Mesenteric fat pad (tissue), 1 donor: ENCODE measurements around the gene NDC1. TPM values are rescaled to one million over a fixed set of nuclear protein-coding genes. Genes with fewer than 3 reads are reported as not detected.
"Not testable (repeated sequence)": the region's sequence is repeated elsewhere in the genome, so short reads cannot be mapped to it uniquely, and the experiment has no call there.

Experiments used
- DNase-seq: peaks from one replicate; pipeline ENCODE4 v3.0.0-alpha.2; 2020; ENCODE audit warnings: low spot score
- total RNA-seq: library from RNA; stranded (reverse); fragmentation: NEBNext Ultra II Directional; extraction: Animal tissue kit (Norgen Biotek cat#: 25700); gene quantifications from one replicate; pipeline ENCODE4 v1.2.1, GENCODE V29; 2021
- donor health status: DM: yes; HTN: yes; CAD: no.

The NDC1 gene
- total RNA-seq, 1 donor from 2014 or later, result 7.9 TPM

DNA sequence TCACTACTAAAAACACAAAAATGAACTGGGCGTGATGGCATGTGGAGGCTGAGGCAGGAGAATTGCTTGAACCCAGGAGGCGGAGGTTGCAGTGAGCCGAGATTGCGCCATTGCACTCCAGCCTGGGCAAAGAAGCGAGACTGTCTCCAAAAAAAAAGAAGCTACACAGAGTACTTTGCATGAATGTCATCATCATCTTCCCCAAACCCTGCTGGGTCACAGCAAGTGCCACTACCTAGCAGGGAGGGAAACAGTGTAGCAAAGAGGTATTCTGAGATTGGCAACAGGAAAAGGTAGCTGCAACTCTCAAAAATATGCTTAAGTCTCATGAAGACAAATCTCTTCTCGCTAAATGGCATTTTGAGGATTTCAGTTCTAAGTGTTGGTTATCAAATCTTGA is 12.8 kb downstream of the NDC1 start:
- no peak for DNase-seq

DNA sequence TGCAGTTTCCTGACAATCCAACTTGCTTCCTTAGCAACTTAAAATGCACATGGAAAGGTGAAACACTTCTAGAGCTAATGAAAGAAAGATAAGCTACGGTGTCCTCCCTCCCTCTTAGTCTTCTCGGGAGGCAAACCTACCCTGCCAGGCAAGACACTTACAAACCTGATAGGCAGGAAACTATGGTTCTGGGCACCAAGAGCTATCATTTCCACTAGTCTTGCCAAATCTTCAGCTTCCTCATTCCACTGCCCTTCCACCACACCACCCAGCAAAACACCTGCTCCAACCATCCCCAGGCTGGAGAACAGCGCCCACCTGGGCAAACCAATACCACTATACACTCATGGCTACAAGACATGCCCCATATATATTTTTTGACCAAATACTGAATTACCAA is 15.2 kb downstream of the NDC1 start:
- DNase-seq, result no peak

DNA sequence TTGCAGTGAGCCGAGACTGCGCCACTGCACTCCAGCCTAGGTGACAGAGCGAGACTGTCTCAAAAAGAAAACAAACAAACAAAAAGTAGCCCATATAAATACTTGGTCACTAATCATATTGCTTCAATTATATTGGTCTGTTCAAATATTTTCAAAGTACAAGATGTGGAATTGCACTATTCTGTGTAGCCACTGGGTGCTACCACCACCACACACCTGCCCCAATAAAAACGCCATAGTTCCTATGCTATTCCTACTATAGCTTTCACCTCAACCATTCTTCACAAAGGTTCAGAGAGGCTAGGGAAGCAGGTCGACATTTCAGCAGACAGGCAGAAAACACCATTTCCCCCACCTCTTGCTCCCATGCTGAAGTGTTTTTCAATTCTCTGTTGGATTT is 16.7 kb downstream of the NDC1 start:
- no peak for DNase-seq

DNA sequence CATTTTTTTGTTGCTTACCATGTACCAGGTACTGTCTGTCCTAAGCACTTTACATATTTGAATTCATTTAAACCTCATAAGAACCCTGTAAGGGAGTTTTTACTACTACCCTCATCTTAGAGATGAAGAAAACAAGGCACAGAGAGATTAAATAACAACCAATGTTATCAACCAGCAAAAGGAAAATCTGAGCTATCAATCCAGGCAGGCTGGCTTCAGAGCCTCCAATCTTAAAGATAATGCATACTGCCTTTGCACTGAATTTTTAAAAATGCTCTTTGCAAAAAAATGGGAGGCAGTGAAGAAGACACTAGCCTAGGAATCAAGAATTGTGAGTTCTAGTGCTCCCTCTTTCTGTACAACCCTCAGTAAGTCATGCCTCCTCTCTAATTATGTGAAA is 18.7 kb downstream of the NDC1 start:
- DNase-seq, result no peak

DNA sequence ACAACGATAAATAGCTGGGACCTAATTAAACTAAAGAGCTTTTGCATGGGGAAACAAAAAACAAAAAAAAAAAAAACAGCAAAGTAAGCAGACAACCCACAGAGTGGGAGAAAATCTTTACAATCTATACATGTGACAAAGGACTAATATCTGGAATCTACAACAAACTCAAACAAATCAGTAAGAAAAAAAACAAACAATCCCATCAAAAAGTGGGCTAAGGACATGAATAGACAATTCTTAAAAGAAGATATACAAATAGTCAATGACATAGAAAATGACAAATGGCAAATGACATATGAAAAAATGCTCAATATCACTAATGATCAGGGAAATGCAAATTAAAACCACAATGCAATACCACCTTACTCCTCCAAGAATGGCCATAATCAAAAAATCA is 21.5 kb downstream of the NDC1 start:
- not testable (repeated sequence) for DNase-seq

DNA sequence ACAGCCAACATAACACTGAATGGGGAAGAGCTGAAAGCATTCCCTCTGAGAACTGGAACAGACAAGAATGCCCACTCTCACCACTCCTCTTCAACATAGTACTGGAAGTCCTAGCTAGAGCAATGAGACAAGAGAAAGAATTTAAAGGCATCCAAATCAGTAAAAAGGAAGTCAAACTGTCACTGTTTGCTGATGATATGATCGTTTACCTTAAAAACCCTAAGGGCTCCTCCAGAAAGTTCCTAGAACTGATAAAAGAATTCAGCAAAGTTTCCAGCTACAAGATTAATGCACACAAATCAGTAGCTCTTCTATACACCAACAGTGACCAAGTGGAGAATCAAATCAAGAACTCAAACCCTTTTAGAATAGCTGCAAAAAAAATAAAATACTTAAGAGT is 22.6 kb downstream of the NDC1 start:
- not testable (repeated sequence) for DNase-seq

DNA sequence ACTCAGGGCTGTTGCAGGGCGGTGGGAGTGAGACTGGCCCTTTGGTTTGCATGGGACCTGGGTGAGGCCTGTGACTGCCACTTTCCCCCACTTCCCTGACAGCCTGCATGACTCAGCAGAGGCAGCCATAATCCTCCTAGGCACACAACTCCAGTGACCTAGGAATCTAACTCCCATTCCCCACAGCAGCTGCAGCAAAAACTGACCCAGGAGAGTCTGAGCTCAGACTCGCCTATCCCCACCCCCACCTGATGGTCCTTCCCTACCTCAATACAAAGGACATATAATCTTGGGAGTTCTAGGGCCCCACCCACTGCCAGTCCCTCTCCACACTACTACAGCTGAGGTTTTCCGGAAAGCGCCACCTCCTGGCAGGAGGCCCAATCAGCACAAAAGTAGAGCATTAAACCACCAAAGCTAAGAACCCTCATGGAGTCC is 26.7 kb downstream of the NDC1 start:
- no peak for DNase-seq

DNA sequence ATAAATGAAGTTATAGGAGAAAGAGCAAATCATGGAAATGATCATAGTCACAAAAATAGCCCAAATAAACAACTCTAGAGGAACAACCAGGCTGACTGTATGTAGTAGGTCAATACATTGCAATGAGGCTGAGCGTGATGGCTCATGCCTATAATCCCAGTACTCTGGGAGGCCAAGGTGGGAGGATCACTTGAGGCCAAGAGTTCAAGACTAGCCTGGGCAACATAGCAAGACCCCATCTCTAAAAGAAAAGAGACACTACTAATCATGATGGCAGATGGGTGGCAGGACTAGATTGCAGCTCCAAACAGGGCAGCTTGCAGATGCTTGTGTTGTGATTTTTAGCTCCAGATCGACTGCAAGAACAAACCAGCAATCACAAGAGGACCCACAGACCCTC is 27.6 kb downstream of the NDC1 start:
- no peak for DNase-seq

DNA sequence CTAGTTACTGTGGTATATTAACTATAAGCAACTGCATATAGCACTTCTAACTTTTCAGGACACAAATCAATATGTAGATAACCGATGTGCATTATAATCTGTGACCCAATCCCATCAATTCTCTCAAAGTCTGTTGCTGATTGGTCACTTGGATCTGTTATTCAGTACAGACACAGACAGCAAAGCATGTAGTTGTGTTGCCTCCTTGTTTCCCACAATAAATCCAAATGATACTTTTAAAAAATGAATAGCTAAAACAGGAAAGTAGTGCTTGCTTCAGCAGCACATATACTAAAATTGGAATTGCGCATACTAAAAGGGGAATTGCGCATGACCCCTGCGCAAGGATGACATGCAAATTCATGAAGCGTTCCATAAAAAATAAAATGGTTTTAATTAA is 28.1 kb downstream of the NDC1 start:
- no peak for DNase-seq

DNA sequence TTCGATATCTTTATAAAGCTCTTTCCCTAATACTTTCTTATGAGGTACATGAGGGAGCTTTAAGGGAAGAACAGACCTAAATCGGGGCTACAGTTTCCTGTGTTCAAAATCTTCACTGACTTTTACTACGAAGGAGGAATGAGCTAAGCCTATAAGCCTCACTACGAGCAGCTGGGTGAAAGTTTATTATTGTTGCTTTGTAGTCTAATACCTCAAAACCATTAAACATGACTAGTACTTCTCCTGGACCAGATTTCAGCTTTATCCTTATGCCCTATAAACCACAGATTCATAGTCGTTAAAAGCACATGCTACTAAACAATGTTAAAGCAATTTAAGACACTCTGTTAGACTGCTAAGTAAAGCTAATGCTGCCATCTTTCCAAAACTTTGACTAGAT is 30.2 kb downstream of the NDC1 start:
- DNase-seq, result no peak

DNA sequence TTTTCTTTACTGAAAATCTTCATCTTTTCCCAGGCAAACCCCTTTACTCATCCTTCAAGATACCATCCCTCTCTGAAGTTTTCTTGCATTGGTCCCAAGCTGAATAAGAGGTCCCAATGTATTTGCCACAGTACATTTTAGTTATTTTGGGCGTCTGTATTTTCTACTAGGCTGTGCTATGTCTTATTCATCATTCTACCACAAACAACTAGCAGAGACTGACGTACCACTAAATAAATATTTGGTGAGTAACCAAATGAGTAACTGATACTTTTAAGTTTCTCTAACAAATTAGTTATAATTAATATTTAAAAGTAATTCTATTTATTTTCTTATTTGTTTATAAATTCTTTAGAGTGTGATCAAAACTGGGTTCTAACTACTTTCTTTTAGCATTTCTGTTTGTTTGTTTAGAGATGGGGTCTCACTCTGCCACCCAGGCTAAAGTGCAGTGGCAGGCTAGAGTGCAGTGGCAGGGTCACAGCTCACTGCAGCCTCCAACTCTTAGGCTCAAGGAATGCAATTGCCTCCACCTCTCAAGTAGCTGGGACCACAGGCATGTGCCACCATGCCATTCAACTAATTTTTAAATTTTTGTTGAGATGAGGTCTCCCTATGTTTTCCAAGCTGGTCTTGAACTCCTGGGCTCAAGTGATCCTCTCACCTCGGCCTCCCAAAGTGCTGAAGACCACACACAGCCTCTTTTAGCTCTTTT is 33.1 kb downstream of the NDC1 start:
- no peak for DNase-seq

DNA sequence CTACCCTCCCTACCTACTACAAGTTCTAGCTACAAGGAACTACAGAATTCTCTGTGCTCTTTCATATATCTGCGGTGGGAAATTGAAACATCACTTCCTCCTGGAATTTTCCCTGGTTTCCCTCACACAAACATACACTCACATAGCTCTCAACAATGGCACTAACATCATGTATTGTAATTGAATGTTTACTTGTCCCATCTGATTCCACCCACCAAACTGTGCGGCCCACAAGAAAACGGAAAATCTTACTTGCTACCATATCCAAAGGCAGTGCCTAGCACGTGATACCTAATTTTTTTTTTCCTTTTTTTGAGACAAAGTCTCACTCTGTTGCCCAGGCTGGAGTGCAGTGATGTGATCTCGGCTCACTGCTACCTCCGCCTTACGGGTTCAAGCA is 33.9 kb downstream of the NDC1 start:
- DNase-seq, result no peak

DNA sequence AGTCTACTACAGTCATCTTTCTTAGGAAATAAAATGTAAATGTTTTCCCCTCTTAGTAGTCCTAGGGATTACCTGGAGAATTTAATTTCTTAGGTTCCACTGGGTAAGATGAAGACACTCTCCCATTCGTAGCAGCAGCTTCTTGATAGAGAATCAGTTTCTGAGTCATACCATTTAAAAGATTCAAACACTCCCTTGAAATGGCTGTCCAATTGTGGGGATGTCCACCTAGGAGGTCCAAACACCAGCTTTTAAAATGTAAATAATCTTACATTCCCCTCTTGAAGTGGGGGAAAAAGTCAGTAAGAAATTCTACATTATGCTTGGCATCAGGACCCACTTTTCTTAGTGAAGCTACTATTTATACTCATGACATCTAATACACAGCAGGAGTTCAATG is 37.5 kb downstream of the NDC1 start:
- DNase-seq, result no peak

DNA sequence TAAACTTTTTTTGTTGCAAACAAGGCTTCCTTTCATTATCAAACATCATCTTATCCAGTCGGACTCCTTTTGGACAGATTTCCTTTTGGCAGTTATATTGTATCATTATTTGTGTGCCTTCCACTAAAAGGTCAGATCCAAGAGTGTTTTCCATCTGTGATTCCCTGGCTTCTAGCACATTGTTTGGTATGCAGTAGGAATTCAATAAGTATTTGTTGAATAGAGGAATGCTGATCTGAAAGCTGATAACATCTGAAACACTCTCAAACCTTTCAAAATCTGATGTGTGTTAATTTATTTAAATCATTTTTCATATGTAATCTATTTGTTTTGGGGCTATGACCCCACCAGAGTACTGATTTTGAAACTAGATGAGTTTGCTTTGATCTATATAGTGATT is 39.0 kb downstream of the NDC1 start:
- no peak for DNase-seq

DNA sequence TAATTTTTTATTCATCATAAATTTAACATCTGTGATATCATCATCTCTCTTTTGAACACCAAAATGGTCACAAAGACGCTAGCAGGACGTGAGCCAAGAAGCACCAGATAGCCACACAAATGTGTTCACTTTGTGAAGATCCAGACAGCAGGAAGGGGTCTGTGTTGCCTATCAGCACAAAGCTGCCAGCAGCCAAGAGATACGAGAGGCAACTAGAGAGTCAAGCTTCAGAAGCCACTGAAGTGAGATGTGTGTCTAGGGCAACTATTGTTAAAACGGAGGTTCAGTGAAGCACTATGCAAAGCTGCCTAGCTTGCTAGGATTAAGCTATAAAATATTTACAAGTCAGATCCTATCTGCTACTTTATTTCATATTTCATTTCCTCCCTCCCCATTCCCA is 45.3 kb downstream of the NDC1 start:
- no peak for DNase-seq

DNA sequence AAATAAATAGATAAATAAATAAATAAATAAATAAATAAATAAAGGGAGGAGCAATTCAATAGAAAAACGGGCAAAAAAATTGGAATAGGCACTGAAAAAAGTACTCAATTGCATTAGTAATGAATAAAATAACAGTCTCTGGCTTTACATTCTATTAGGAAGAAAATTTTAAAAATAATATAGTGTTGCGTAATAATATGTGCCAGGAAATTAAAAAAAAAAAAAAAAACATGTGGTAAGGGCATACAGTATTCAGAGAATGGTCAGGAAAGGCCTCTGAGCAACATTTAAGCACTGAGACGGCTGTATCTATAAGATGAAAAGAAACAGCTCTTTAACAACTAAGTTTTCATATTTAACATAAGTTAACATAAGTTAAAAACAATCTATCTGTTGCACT is 50.4 kb downstream of the NDC1 start:
- no peak for DNase-seq

DNA sequence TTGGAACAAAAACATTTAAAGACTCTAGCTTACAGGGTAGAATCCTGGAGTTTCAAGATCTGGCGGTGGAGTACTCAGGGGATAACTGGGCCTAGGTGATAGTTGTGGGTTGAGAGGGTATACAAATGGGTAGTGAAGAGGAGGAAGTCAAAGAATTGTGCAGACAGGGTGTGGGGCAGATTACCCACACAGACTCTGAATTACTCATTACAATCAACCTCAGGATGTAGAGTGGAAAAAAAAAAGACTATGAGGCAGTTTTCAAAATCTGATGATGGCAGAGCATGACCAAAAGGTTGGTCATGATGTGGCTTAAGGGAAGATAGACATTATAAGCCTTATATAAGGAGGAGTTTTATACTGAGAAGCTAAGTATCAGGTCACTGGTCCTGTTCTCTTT is 55.0 kb downstream of the NDC1 start:
- DNase-seq, result no peak

DNA sequence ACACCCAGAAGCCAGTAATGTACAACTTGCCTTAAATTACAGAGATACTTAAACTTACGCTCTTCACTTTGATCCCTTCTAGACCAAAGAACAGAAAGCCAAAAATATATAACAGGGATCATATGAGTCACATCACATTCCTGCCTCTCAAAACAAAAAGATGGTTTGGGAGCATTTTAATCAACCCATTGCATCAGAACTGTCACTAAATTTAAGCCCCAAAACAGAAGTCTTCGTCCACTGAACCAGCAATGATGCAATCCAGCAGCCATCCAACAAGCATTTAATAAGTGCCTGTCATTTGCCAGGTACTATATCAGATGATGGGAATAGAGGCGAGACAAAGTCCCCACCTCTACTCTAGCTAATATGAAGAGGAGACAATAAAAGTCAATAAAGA is 56.4 kb downstream of the NDC1 start:
- DNase-seq, result no peak

DNA sequence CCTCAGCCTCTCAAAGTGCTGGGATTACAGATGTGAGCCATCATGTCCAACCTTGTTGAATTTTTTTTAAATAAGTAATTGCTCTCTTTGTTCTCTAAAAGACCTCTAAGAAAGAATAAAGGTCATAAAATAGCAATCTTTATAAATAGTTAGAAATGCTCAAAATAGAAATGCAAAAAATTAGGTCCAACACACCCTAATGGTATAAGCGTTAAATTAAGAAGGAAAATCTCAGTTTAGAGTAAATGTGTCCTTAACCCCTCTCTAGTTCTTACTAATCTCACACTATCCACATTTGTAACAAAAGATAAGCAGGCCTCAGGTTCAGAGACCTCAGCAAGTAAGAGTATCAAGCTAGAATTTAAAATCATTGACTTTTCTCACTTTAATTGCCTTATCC is 60.8 kb downstream of the NDC1 start:
- no peak for DNase-seq

DNA sequence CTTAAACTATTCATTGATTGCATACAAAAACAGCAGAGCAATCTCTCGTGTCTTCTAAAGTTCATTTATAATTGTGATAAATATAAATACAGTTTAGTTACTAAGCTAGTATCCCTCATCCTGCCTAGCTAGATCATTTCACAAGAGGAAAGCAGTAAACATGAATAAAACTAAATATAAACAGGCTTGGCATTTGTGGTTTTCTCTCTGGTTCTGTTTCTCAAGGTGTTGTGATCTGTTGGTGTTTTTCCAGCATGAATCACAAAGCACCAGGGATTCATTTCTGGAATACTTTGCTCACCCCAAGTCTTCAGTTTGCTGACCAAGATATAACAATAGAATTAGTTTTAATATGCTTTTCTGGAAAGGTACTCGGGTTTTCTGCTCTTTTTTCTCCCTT is 66.4 kb downstream of the NDC1 start:
- DNase-seq, result no peak

DNA sequence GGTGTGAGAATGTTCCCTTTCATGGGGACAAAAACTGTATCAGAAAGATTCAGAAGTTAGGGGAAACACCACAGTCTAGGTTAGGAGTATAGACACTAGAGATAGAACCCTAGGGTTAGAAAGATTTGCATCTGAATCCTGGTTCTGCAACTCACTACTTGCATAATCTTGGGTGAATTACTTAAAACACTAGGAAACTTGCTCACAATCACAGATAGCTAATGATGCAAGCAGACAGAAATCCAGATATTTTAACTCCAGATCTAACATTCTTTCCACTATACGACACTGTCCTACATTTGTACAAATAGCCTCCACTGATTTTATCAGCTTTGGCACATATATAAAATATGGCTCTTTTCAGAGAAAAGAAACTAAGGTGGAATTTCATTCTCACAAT is 68.3 kb downstream of the NDC1 start:
- DNase-seq, result no peak

DNA sequence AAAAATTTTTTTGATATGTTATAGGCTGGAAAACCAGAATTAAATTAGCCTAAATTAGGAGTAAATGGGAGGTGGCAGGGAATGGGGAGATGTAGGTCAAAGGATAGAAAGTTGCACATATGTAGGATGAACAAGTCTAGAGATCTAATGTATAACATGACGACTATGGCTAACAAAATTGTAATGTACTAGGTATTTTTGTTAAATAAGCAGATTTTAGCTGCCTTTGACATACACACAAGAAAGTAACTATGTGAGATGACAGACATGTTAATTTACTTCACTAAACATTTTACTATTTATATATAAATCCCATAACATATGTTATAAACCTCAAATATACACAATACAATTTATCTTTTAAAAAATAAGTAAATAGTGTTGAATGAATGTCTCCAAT is 68.9 kb downstream of the NDC1 start:
- no peak for DNase-seq

DNA sequence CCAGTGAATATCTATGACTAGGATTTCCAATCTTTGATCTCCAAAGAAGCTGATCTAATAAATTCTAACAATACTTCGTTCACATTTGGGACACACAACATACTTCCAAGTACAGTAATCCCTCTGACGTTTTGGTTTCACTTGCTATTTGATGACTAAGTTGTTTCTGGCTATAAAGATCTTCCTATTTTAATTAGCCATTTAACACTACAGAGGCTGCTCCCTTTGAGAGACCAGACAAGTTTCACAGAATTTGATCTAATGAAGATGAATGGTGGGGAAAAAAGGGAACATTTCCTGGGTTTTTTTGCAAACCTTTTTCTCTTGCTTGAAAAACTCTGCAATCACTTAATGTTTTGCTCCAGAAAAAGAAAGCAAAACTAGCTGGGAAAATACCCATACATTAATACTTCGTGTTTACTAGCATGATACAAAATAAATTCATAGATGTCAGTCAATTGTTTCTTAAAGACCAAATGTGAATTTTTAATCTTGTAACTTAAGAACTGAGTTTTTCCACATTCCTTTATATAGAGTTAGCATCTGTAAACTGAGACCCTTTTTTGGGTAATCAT is 71.2 kb downstream of the NDC1 start:
- DNase-seq, result no peak
